BE2C (cell line): Measurements from ENCODE around the gene TFCP2L1.

Experiments
- DNase-seq: peaks from one replicate; pipeline ENCODE4 v3.0.0-alpha.2; 2020
- H3K27me3 ChIP-seq: fragments of 250-450 bp; sonication (Bioruptor Pico); 2 replicates; pipeline ENCODE4 v1.5.1; 2020; ENCODE audit warnings: mild to moderate bottlenecking
- H3K36me3 ChIP-seq: fragments of 250-450 bp; sonication (Bioruptor Pico); 2 replicates; pipeline ENCODE4 v1.5.1; 2020; ENCODE audit warnings: mild to moderate bottlenecking
- H3K4me1 ChIP-seq: fragments of 250-450 bp; sonication (Bioruptor Pico); 2 replicates; pipeline ENCODE4 v1.5.1; 2020
- H3K4me3 ChIP-seq: 2 replicates; pipeline ENCODE4 v1.5.1; 2011; ENCODE audit warnings: low read depth, low read length
- H3K9me3 ChIP-seq: fragments of 250-450 bp; sonication (Bioruptor Pico); 2 replicates; pipeline ENCODE4 v1.5.1; 2020
- TF ChIP-seq, protein P1 (sequence below): IDR thresholded peaks from 2 replicates; pipeline ENCODE4 v1.5.1; 2012; ENCODE audit warnings: mild to moderate bottlenecking, low read depth, low read length

TFCP2L1 gene

DNA sequence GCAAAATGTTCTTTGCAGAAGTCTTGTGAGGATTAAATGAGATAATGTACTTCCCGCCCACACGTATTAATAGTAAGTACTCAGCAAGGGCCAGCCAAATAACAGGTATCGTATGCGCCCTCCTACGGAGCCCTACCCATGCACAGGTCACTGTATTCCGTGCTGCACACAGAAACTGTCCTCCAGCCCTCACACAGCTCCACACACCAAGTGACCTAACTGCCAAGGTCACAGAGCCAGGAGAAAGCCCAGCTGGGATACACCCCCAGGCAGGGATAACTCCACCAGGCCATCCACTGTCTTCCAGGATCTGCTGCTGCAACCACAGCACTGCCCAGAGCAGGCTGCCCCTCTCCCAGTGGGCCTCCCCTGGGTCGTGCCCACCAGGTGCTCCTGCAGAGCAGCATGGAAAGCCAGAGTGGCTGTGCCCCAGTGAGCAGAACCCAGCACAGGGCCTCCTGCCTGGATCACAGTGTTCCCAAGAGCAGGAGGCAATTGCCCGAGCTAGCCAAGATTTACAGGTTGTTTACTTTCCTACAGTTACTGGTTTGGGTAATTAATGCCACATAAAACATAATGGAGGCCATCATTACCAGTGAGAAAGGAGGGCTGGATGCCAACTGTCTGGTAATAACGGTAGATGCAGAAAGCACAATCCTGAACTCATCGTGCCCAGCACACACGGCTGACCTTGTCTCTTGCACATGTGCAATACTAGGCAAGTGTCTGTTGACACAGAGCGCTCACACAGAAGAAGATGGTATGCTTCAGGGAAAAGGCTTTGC is 24.4 kb downstream of the TFCP2L1 start:
- Histone ChIP-seq H3K4me1 (no peaks in the 10 kb centered on the region), H3K36me3 (no peaks in the 10 kb centered on the region), H3K9me3 (no peaks in the 10 kb centered on the region), H3K27me3 (no peaks in the 10 kb centered on the region), H3K4me3 (no peak overlapping the region)
- TF ChIP-seq, protein P1, sequence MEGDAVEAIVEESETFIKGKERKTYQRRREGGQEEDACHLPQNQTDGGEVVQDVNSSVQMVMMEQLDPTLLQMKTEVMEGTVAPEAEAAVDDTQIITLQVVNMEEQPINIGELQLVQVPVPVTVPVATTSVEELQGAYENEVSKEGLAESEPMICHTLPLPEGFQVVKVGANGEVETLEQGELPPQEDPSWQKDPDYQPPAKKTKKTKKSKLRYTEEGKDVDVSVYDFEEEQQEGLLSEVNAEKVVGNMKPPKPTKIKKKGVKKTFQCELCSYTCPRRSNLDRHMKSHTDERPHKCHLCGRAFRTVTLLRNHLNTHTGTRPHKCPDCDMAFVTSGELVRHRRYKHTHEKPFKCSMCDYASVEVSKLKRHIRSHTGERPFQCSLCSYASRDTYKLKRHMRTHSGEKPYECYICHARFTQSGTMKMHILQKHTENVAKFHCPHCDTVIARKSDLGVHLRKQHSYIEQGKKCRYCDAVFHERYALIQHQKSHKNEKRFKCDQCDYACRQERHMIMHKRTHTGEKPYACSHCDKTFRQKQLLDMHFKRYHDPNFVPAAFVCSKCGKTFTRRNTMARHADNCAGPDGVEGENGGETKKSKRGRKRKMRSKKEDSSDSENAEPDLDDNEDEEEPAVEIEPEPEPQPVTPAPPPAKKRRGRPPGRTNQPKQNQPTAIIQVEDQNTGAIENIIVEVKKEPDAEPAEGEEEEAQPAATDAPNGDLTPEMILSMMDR, result no peak
- DNase-seq, result no peak

DNA sequence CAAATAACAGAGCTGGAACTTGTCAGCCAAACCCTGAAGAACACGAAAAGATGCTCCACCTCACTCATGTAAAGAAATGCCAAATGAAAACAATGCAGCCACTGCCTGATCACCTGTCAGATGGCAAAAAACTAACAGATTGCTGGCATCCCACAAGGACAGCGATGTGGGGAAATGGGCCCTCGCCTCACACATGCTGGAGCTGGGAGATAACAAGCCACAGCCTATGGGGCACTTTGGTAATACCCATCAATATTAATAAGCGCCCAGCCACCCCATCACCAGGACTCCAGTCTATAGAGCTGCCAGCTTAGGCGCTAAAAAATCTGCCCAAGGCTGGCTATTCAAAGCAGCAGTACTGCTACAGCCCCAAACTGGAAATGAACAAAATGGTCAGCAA is 27.0 kb downstream of the TFCP2L1 start:
- Histone ChIP-seq H3K27me3 (no peaks in the 10 kb centered on the region), H3K4me3 (no peak overlapping the region), H3K9me3 (no peaks in the 10 kb centered on the region), H3K36me3 (no peaks in the 10 kb centered on the region), H3K4me1 (no peaks in the 10 kb centered on the region)
- DNase-seq, result no peak
- TF ChIP-seq, protein P1, result no peak

DNA sequence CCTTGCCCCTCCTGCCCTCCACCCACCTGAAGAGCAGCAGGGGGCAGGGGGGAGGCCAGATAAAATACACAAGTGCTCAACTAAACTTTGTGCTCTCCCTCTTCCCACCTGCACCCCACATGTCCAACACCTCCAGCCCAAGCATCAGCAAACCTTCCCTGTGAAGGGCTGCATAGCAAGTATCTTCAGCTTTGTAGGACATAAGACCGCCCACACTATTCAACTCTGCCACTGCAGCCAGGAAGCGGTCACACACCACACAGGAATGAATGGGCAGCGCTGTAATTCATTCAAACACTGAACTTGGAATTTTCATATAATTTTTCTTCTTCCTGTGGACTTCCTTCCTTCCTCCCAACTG is 27.5 kb downstream of the TFCP2L1 start:
- Histone ChIP-seq H3K4me1 (no peaks in the 10 kb centered on the region), H3K9me3 (no peaks in the 10 kb centered on the region), H3K36me3 (no peaks in the 10 kb centered on the region), H3K27me3 (no peaks in the 10 kb centered on the region), H3K4me3 (no peak overlapping the region)
- DNase-seq, result no peak
- TF ChIP-seq, protein P1, result no peak

DNA sequence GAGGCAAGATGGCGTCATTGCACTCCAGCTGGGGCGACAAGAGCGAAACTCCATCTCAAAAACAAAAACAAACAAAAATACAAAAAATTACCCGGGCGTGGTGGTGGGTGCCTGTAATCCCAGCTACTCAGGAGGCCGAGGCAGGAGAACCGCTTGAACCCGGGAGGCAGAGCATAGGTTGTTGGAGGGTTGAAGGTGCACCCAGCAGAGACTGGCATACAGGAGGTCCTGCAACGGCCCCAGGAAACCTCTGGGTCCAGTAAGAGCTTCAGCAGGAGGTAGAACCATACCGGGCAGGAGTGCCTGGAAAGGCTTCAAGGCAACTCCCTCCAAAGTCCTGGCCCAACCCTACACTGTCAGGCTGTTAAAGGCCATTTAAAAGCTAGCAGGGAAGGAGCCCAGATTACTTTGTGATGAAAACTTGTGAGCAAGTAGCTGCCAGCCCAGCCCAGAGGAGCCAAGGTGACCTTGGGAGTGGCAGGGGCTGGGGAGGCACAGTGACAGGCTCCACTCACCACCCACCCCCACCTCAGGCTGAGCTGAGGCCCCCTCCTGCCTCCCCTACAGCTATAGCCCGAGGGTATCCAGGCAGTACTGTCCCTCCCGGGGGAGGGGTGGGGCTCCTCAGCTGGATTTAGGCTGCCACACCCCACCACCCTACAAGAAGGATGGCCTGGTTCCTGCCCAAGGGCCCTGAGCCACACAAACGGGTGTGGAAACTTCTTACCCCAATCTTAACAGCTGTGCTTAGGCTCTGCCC is 28.1 kb downstream of the TFCP2L1 start:
- Histone ChIP-seq H3K4me1 (no peaks in the 10 kb centered on the region), H3K27me3 (no peaks in the 10 kb centered on the region), H3K4me3 (no peak overlapping the region), H3K9me3 (no peaks in the 10 kb centered on the region), H3K36me3 (no peaks in the 10 kb centered on the region)
- no peak for DNase-seq
- TF ChIP-seq, protein P1, result no peak

DNA sequence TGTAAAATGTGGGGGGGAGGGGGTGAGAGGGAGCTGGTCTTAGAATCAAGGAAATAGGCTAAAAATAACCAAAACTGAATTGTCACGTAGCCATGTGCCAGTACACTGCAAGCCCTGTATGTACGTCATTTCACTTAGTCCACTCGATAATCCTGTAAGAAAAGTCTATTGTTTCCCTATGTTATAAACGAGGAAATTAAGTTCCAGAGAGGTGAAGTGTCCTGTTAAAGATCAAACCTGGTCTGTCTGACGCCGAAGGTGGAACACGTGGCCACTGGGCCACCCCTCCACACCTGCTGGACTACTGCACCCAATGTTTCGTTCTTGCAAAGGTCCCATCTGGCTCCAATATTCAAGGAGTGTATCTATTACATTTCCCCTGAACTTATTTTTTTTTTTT is 29.6 kb downstream of the TFCP2L1 start:
- H3K9me3 ChIP-seq, result no peaks in the 10 kb centered on the region
- no peak for DNase-seq
- H3K4me1 ChIP-seq, result no peaks in the 10 kb centered on the region
- no peaks in the 10 kb centered on the region for H3K36me3 ChIP-seq
- no peak overlapping the region for H3K4me3 ChIP-seq
- TF ChIP-seq, protein P1, result no peak
- H3K27me3 ChIP-seq, result no peaks in the 10 kb centered on the region

DNA sequence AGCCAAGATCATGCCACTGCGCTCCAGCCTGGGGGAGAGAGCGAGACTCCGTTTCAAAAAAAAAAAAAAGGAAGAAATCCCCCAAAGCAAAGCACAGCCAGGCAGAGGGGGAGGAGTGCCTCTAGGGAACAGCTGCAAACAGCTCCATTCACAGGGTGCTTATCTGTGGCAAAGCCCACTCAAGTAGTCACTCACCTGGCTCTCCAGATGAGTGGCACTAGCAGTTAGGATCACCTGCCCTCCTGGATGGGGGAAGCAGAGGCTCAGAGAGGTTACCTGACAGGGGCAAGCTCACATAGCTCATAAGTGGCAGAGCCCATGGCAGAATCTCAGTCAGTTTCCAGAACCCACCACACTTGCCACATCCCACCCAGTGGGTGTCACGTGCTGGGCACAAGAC is 30.3 kb downstream of the TFCP2L1 start:
- no peak for DNase-seq
- Histone ChIP-seq H3K4me1 (no peaks in the 10 kb centered on the region), H3K36me3 (no peaks in the 10 kb centered on the region), H3K4me3 (no peak overlapping the region), H3K27me3 (no peaks in the 10 kb centered on the region), H3K9me3 (no peaks in the 10 kb centered on the region)
- TF ChIP-seq, protein P1, result no peak
